GM12874 (cell line): ENCODE measurements around the gene PARP12.

Source experiments
- CTCF ChIP-seq: IDR thresholded peaks from 2 replicates; pipeline ENCODE4 v1.5.1; 2011; ENCODE audit warnings: low read depth, mild to moderate bottlenecking, control low read depth, low read length, moderate library complexity; ENCODE audit not compliant: insufficient read depth

Gene PARP12

GRCh38 chr7:140018125-140019043 is 44.4 kb downstream of the PARP12 start:
- TF ChIP-seq CTCF = no peak

GRCh38 chr7:140017543-140017942 is 45.2 kb downstream of the PARP12 start:
- TF ChIP-seq CTCF = no peak

- no peak for TF ChIP-seq CTCF
These were observed 45.7 kb downstream of the PARP12 start for GRCh38 chr7:140017034-140017433.

- no peak for TF ChIP-seq CTCF
These were observed 46.2 kb downstream of the PARP12 start for GRCh38 chr7:140016540-140016939.

GRCh38 chr7:140015471-140015970 is 47.2 kb downstream of the PARP12 start:
- TF ChIP-seq CTCF = no peak

GRCh38 chr7:140014123-140014522 is 48.6 kb downstream of the PARP12 start:
- TF ChIP-seq CTCF = no peak

- TF ChIP-seq CTCF = no peak
These were observed 49.1 kb downstream of the PARP12 start for GRCh38 chr7:140013676-140014075.
